Measurements from ENCODE around the gene STARD3. TPM values are rescaled to one million over a fixed set of nuclear protein-coding genes. Genes with fewer than 3 reads are reported as not detected.

STARD3 gene
- total and polyA plus RNA-seq, 4 donors: 34.7 to 72.4 (median 46.9) TPM

DNA sequence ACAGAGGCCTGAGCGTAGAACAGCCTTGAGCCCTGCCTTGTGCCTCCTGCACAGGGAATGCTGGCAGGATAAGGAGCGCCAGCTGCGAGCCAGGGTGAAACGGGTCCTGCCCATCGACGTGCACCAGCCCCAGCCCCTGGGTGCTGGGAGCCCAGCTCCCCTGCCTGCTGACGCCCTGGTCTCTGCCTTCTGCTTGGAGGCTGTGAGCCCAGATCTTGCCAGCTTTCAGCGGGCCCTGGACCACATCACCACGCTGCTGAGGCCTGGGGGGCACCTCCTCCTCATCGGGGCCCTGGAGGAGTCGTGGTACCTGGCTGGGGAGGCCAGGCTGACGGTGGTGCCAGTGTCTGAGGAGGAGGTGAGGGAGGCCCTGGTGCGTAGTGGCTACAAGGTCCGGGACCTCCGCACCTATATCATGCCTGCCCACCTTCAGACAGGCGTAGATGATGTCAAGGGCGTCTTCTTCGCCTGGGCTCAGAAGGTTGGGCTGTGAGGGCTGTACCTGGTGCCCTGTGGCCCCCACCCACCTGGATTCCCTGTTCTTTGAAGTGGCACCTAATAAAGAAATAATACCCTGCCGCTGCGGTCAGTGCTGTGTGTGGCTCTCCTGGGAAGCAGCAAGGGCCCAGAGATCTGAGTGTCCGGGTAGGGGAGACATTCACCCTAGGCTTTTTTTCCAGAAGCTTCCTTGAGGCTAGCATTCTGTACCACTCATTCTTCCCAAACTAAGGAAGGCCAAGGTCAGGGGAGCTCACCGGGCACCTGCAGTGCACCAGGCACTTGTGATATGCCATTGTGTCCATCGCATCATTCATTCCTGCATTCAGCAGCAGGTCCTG, 33.2 kb downstream of the STARD3 start:
- Histone ChIP-seq H3K9me3 (ENCODE audit: control insufficient read depth, low read length) (no peaks in the 10 kb centered on the region), H3K4me3 (ENCODE audit: low read length in 2 of 2) (no peak overlapping the region), H3K27me3 (ENCODE audit: control insufficient read depth in 1 of 2, insufficient read depth in 2 of 2, low read length in 1 of 2) (no peaks in the 10 kb centered on the region), H3K27ac (ENCODE audit: low read depth in 1 of 2, low read length in 2 of 2) (no peak overlapping the region), H3K36me3 (ENCODE audit: control insufficient read depth in 1 of 2, insufficient read depth in 2 of 2, low read length in 1 of 2) (no peaks in the 10 kb centered on the region), H3K4me1 (ENCODE audit: control insufficient read depth in 1 of 2, insufficient read depth in 2 of 2, low read length in 2 of 2) (no peaks in the 10 kb centered on the region)
- ATAC-seq (ENCODE audit: low FRiP score) (no peak), DNase-seq (no peak)
- intact Hi-C loops (cut with DNase I): loop anchor here (5.0 kb wide), 4 partner anchors 32 to 57 kb away; partner anchors contain the start of genes ERBB2 (in 2 of the 2) and STARD3 (in 1 of the 2)
- WGBS, 2 donors: 91% methylated on average over 19 to 23 of the region's 23 CpGs

- H3K4me1 ChIP-seq (ENCODE audit: control insufficient read depth in 1 of 2, insufficient read depth in 2 of 2, low read length in 2 of 2): no peaks in the 10 kb centered on the region
- WGBS, 2 donors: 73 to 85% methylated on average over 4 of the region's 4 CpGs
- no peaks in the 10 kb centered on the region for H3K27me3 ChIP-seq (ENCODE audit: control insufficient read depth in 1 of 2, insufficient read depth in 2 of 2, low read length in 1 of 2)
These were observed 33.8 kb downstream of the STARD3 start for GRCh38 chr17:39670746-39671145.

GRCh38 chr17:39671651-39672521, 34.9 kb downstream of the STARD3 start:
- WGBS, 2 donors: 24 to 27% methylated on average over 19 of the region's 19 CpGs
- intact Hi-C loops (cut with DNase I): loop anchor here (5.0 kb wide), 2 partner anchors 35 to 50 kb away; partner anchors contain the start of gene STARD3 (in 1 of the 2)
- peaks cover 0 to under 1% of the 10 kb centered on the region in 2 donors for H3K4me1 ChIP-seq (ENCODE audit: control insufficient read depth in 1 of 2, insufficient read depth in 2 of 2, low read length in 2 of 2)
- no peak for ATAC-seq (ENCODE audit: low FRiP score)
- H3K27me3 ChIP-seq (ENCODE audit: control insufficient read depth in 1 of 2, insufficient read depth in 2 of 2, low read length in 1 of 2): no peaks in the 10 kb centered on the region
- H3K36me3 ChIP-seq (ENCODE audit: control insufficient read depth in 1 of 2, insufficient read depth in 2 of 2, low read length in 1 of 2): no peaks in the 10 kb centered on the region
- H3K4me3 ChIP-seq (ENCODE audit: low read length in 2 of 2): no peak overlapping the region
- H3K27ac ChIP-seq (ENCODE audit: low read depth in 1 of 2, low read length in 2 of 2): no peak overlapping the region
- no peak for DNase-seq
- no peaks in the 10 kb centered on the region for H3K9me3 ChIP-seq (ENCODE audit: control insufficient read depth, low read length)

More at GRCh38 chr17:39670746-39671145, 33.8 kb downstream of the STARD3 start:
- Histone ChIP-seq H3K36me3 (ENCODE audit: control insufficient read depth in 1 of 2, insufficient read depth in 2 of 2, low read length in 1 of 2) (no peaks in the 10 kb centered on the region), H3K27ac (ENCODE audit: low read depth in 1 of 2, low read length in 2 of 2) (no peak overlapping the region), H3K4me3 (ENCODE audit: low read length in 2 of 2) (no peak overlapping the region), H3K9me3 (ENCODE audit: control insufficient read depth, low read length) (no peaks in the 10 kb centered on the region)
- ATAC-seq (ENCODE audit: low FRiP score): no peak
- intact Hi-C loops (cut with DNase I): loop anchor here (5.0 kb wide), 2 partner anchors 33 to 48 kb away; partner anchors contain the start of gene STARD3 (in 1 of the 2)
- DNase-seq: no peak

- no peak overlapping the region for H3K4me3 ChIP-seq (ENCODE audit: low read length in 2 of 2)
- H3K27me3 ChIP-seq (ENCODE audit: control insufficient read depth in 1 of 2, insufficient read depth in 2 of 2, low read length in 1 of 2): no peaks in the 10 kb centered on the region
- H3K4me1 ChIP-seq (ENCODE audit: control insufficient read depth in 1 of 2, insufficient read depth in 2 of 2, low read length in 2 of 2): peaks cover 0 to 3% of the 10 kb centered on the region in 2 donors
- no peak overlapping the region for H3K27ac ChIP-seq (ENCODE audit: low read depth in 1 of 2, low read length in 2 of 2)
- WGBS, 2 donors: 77 to 80% methylated on average over 15 of the region's 15 CpGs
- intact Hi-C loops (cut with DNase I): loop anchor here (5.0 kb wide), 2 partner anchors 35 to 50 kb away; partner anchors contain the start of gene STARD3 (in 1 of the 2)
- ATAC-seq (ENCODE audit: low FRiP score) (no peak), DNase-seq (no peak)
- no peaks in the 10 kb centered on the region for H3K36me3 ChIP-seq (ENCODE audit: control insufficient read depth in 1 of 2, insufficient read depth in 2 of 2, low read length in 1 of 2)
- H3K9me3 ChIP-seq (ENCODE audit: control insufficient read depth, low read length): no peaks in the 10 kb centered on the region
These were observed 35.8 kb downstream of the STARD3 start for GRCh38 chr17:39672522-39673334.

- intact Hi-C loops (cut with DNase I): loop anchor here (5.0 kb wide), 2 partner anchors 36 to 51 kb away; partner anchors contain the start of gene STARD3 (in 1 of the 2)
- DNase-seq (no peak), ATAC-seq (ENCODE audit: low FRiP score) (no peak)
- Histone ChIP-seq H3K36me3 (ENCODE audit: control insufficient read depth in 1 of 2, insufficient read depth in 2 of 2, low read length in 1 of 2) (no peaks in the 10 kb centered on the region), H3K4me3 (ENCODE audit: low read length in 2 of 2) (no peak overlapping the region), H3K27me3 (ENCODE audit: control insufficient read depth in 1 of 2, insufficient read depth in 2 of 2, low read length in 1 of 2) (no peaks in the 10 kb centered on the region), H3K4me1 (ENCODE audit: control insufficient read depth in 1 of 2, insufficient read depth in 2 of 2, low read length in 2 of 2) (peaks cover 0 to 3% of the 10 kb centered on the region in 2 donors), H3K9me3 (ENCODE audit: control insufficient read depth, low read length) (no peaks in the 10 kb centered on the region), H3K27ac (ENCODE audit: low read depth in 1 of 2, low read length in 2 of 2) (no peak overlapping the region)
- 82 to 84% methylated on average over 13 of the region's 13 CpGs for WGBS, 2 donors
These were observed 36.6 kb downstream of the STARD3 start for GRCh38 chr17:39673335-39674081.

- Histone ChIP-seq H3K27ac (ENCODE audit: low read depth in 1 of 2, low read length in 2 of 2) (no peak overlapping the region), H3K4me3 (ENCODE audit: low read length in 2 of 2) (no peak overlapping the region), H3K36me3 (ENCODE audit: control insufficient read depth in 1 of 2, insufficient read depth in 2 of 2, low read length in 1 of 2) (no peaks in the 10 kb centered on the region), H3K4me1 (ENCODE audit: control insufficient read depth in 1 of 2, insufficient read depth in 2 of 2, low read length in 2 of 2) (peaks cover 0 to 3% of the 10 kb centered on the region in 2 donors), H3K9me3 (ENCODE audit: control insufficient read depth, low read length) (no peaks in the 10 kb centered on the region), H3K27me3 (ENCODE audit: control insufficient read depth in 1 of 2, insufficient read depth in 2 of 2, low read length in 1 of 2) (no peaks in the 10 kb centered on the region)
- intact Hi-C loops (cut with DNase I): loop anchor here (5.0 kb wide), 2 partner anchors 37 to 52 kb away; partner anchors contain the start of gene STARD3 (in 1 of the 2)
- no peak for DNase-seq
- 49 to 63% methylated on average over 5 of the region's 5 CpGs for WGBS, 2 donors
- ATAC-seq (ENCODE audit: low FRiP score): no peak
These were observed 37.2 kb downstream of the STARD3 start for GRCh38 chr17:39674179-39674578.

- intact Hi-C loops (cut with DNase I): loop anchor here (5.0 kb wide), 3 partner anchors 38 to 57 kb away; partner anchors contain the start of genes MIEN1 (in 1 of the 2) and STARD3 (in 1 of the 2)
- DNase-seq: peak; percentile 75 to 85
- Histone ChIP-seq H3K9me3 (ENCODE audit: control insufficient read depth, low read length) (no peaks in the 10 kb centered on the region), H3K27me3 (ENCODE audit: control insufficient read depth in 1 of 2, insufficient read depth in 2 of 2, low read length in 1 of 2) (no peaks in the 10 kb centered on the region), H3K36me3 (ENCODE audit: control insufficient read depth in 1 of 2, insufficient read depth in 2 of 2, low read length in 1 of 2) (no peaks in the 10 kb centered on the region), H3K27ac (ENCODE audit: low read depth in 1 of 2, low read length in 2 of 2) (peak overlapping the region; percentile 2 to 52), H3K4me1 (ENCODE audit: control insufficient read depth in 1 of 2, insufficient read depth in 2 of 2, low read length in 2 of 2) (peaks cover 0 to 3% of the 10 kb centered on the region in 2 donors), H3K4me3 (ENCODE audit: low read length in 2 of 2) (no peak overlapping the region)
- peak; percentile 62 for ATAC-seq (ENCODE audit: low FRiP score)
- WGBS, 2 donors: 0 to 9% methylated on average over 11 of the region's 11 CpGs
These were observed 37.9 kb downstream of the STARD3 start for GRCh38 chr17:39674702-39675389.
